Stimulated activated CD8-positive, alpha-beta memory T cell treated with anti-CD3 and anti-CD28 coated beads, Interleukin-4, amount 100 ng/mL, for 24 hours (primary cell): ENCODE measurements around the gene MREG.
"Not testable (repeated sequence)": the region's sequence is repeated elsewhere in the genome, so short reads cannot be mapped to it uniquely, and the experiment has no call there.

Experiments
- DNase-seq: peaks from one replicate; pipeline ENCODE4 v3.0.0-alpha.2; 2020; ENCODE audit warnings: low read depth

The MREG gene

GRCh38 chr2:216021768-216022565, 8.6 kb upstream of the MREG start:
- no peak for DNase-seq

GRCh38 chr2:216018709-216019108, 5.4 kb upstream of the MREG start:
- DNase-seq, result no peak

- peak; percentile 12 for DNase-seq
These were observed 4.0 kb upstream of the MREG start for GRCh38 chr2:216017365-216017764.

DNA sequence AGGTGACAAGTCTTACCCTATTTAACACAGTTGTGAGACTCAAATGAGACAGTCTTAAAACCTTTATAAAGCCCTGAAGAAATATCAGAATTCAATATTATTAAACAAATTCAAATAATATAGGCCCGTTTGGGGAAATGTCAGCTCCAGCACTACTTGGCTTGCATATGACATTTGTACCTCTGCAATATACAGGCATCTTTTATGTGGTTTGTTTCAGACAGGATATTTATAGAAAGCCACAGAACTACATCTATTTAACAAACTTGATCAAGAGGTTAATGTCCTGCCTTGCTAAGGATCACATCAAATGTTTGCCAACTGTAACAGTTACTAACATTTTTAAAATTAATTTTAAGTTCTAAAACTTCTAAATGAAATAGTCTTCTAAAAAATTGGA, 3.2 kb upstream of the MREG start:
- no peak for DNase-seq

GRCh38 chr2:216015722-216016464, 2.5 kb upstream of the MREG start:
- DNase-seq, result peak; percentile 19

- DNase-seq, result no peak
These were observed 1.6 kb upstream of the MREG start for GRCh38 chr2:216014986-216015385.

DNA sequence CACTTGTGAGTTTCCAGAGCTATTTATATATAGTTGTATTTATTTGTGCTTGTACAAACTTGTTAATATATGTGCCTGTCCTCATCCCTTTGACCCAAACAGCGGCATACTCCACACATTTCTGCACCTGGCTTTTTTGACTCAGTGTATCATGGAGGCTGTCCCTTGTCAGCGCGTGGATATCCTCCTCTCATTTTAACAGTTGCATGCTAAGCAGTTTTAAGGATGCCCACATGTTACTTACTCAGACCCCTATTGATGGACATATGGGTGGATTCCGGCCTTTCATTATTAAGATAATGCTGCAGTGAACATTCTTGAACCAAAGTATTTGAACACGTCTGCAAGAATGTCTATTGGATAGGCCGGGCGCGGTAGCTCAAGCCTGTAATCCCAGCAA, 655 bp upstream of the MREG start:
- no peak for DNase-seq

GRCh38 chr2:216012830-216013079, 596 bp downstream of the MREG start:
- no peak for DNase-seq

GRCh38 chr2:216012133-216012829, 1.1 kb downstream of the MREG start:
- DNase-seq, result no peak

DNA sequence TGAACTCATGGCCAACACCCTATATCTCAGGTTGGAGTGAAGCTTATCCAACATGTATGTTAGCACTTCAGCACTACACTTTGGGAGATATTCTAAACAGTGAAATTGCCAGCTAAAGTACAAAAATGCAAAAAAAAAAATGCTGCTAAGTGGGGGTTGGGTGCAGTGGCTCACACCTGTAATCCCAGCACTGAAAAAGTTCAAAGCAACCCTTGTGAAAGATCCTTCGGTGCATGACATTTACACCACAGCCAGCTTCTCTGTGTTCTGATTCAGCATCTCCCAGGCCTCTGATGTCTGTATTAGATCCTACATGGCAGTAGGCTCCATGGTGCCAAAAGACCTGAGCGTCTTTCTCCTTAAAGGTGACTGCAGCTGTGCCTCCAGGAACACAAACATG, 4.1 kb downstream of the MREG start:
- DNase-seq, result not testable (repeated sequence)

- DNase-seq, result no peak
These were observed 5.0 kb downstream of the MREG start for GRCh38 chr2:216008387-216008786.

DNA sequence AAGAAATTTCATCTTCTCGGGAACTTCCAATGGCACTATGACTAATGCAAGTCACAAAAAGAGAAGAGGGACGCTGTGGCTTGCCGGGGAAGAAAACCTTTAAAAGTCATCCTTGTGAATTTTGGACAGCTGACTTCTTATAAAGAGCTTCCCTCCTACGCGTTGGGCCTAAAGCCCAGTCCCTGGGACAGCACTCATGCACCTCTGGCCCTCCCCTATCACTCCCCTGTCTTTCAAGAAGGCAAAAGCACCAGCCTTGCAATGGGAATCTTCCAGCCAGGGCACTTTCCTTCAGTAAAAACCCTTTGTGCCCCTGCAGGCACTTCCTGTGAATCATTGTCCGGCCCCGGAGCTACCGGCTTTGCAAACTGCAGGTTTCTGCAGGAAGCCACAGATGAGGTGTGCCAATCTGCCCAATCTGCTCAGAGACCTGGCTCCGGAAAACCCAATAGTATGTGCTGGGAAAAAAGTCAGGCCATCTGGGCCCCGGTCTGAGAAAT, 7.1 kb downstream of the MREG start:
- peak; percentile 21 for DNase-seq

- DNase-seq, result no peak
These were observed 8.6 kb downstream of the MREG start for GRCh38 chr2:216004697-216005283.

DNA sequence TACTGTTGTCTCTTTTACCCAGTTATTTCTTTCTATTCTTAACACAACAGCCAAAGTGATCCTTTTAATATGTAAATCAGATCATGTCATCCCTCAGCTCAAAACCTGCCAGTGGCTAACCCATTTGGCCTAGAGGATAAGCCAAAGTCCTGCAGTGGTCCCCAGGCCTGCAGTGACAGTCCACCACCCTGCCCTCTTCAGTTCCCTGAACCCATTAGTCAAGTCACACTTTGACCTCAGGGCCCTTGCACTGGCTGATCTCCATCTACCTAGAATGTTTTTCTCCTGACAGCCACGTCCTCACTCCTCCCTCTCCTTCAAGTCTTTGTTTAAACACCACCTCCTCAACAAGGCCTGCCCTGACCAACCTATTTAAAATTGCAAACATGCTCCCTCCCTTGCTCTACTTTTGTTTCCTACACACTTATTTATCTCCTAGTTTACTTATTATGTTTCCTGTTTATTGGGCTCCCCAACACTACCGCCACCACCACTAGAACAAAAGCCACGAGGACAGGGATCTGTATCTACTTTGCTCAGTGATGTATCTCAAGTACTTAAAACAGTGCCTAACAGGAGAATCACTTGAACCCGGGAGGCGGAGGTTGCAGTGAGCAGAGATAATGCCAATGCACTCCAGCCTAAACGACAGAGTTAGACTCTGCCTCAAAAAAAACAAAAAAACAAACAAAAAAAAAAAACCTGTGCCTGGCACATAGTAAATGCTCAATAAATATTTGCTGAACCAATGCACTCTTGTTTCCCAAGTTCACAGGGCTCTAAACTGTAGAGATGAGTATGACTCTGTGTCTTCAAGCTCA, 9.3 kb downstream of the MREG start:
- no peak for DNase-seq

DNA sequence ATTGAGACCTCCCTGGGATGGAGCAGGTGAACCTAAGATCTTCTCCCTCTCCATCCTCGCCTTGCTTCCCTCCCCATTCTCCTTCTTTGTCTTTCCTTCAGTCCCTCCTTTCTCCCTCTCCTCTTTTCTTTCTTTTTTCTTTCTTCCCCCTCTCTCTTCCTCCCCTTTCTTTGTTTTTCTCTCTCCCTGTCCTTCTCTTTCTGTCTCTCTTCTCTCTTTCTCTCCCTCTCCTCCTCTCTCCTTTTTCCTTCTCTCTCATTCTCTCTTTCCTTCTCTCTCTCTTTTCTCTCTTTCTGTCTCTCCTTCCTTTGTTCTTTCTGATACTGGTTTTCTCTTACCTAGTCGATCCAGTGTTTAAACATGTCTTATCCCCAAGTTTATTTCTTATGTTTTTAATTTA, 10.7 kb downstream of the MREG start:
- DNase-seq, result no peak

- no peak for DNase-seq
These were observed 11.2 kb downstream of the MREG start for GRCh38 chr2:216002101-216002678.

GRCh38 chr2:216001216-216002100, 11.9 kb downstream of the MREG start:
- no peak for DNase-seq

DNA sequence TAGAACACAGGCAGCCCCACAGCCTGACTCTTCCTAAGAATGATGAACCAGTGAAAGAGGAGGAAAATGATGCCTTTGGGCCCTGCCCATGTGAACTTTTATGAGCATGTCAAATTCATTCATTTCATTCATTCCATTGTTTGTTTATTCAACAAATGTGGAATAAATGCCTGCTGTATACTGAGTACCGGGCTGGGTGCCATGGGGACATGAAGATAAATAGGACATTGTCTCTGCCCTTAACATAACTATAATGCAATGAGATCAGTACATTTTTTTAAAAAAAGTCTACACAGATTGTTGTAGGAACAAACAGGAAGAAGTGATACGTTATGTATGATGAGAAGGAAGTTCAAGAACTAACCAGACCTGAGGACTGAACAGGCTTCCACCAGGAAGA, 14.7 kb downstream of the MREG start:
- DNase-seq, result no peak

GRCh38 chr2:215997219-215997618, 16.1 kb downstream of the MREG start:
- DNase-seq, result no peak

DNA sequence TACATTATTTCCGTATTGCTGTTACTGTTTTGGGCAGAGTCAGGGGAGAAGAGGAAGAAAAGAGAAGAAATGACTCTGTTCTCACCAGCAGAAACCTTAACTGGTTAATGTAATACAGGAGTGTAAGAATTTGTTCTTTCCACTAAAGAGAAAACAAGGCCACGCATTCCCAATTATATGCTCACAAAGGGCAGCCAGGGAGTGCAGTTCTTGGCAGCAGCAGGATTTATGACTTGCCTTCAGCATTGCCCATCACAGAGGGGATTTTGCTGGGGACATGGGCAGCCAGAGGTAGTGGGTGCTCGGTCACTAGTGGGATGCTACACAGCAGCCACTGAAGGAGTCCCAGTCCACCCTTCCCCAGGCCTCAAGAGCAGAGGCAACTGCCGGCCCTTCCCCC, 18.4 kb downstream of the MREG start:
- DNase-seq, result no peak
